AML-193 (cell line): ENCODE measurements around the gene AQP5.

ENCODE experiments used
- DNase-seq, 2 experiments: peaks; one replicate each; lab custom pipeline; 2025; lab: John Stamatoyannopoulos, UW

AQP5 gene

DNA sequence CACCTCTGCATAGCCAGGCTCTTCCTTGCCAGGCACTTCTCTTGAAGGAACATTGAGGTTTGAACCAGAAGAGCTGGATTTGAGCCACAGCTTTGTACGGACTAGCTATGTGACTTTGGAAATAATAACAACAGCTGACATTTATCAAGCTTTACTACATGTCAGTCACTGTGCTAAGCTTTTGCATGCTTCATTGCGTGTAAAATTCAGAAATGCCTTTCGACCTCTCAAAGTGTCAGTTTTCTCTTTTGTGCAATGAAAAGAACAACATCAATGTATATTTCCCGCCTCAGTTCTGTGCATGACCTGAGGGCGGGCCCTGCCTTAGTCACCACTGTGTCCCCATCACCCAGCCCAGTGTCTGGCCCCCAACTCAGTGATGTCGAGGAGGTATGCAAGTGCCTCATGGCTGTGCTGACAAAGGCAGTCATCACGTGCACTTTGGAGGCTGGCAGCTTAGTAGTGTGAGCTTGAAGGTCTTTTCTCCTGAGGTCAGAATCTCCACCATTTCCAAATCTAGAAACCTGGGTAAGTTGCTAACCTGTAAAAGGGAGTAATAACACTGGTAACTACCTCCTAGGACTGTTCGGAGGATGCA is 29.0 kb upstream of the AQP5 start:
- no peak for DNase-seq

DNA sequence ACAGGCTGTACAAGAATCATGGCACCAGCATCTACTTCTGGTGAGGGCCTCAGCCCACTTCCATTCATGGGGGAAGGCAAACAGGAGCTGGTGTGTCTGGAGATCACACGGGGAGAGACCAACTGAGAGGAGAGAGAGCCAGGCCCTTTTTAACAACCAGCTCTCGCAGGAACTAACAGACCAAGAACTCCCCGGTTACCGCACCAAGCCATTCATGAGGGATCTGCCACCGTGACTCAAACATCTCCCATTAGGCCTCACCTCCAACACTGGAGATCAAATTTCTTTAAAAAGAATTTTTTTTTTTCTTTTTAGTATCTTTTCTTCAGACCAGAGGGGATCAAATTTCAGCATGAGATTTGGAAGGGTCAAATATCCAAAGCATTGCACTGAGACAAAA is 27.9 kb upstream of the AQP5 start:
- no peak for DNase-seq

DNA sequence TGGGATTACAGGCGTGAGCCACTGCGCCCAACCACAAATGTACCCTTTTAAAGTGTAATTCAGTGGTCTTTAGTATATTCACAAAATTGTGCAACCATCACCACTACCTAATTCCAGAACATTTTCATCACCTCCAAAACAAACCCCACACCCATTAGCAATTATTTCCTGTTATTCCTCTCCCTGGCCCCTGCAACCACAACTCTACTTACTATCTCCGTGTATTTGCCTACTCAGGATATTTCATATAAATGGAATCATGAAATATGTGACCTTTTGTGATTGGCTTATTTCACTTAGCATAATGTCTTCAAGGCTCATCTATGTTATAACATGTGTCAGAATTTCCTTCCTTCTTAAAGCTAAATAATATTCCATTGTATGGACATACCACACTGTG is 27.2 kb upstream of the AQP5 start:
- no peak for DNase-seq

DNA sequence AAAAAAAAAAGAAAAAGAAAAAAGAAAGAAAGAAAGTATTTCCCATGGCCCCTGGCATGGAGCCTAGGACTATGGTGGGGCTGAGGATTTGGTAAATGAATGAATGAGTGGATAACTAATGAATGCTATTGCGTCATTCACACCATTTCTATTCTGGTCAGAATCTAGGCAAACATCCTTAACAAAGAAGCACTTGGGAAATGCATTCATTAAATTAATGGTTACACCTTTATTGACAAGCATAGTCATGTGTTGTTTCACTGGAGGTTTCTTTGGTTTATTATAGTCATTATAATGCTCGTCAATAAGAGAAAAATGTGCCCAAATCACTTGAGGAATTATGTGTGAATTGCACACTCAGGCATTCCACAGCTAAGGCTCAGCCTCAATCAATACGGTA is 24.7 kb upstream of the AQP5 start:
- DNase-seq = no peak

DNA sequence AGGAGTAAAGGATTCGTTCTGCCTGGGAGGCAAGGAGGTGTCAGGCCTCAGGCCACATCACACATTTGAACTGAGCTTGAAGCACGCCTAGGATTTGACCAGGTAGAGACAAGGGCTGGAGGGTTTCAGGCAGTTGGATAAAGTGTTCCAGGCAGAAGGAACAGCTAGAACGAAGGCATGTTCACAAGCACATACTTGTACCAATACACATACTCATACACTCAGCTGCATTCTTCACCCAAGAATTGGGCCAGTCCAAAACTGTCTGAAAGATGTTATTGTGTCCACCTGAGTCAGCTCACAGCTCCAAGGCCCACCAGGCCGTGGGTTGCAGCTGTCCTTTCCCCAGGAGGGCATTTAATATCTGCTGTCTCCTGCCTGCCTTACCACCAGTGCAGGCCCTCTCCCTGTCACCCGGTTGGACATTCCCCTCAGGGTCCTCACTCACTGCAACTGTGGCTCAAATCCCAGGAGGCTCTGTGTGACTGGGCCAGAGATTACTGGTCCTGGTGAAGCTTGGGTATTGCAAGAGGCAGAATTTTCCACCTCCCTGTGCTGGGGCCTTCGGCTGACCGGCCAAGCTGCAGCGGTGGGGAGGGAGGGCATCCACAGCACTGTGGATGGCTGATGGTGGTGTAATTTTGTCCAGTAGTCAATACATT is 23.9 kb upstream of the AQP5 start:
- no peak for DNase-seq

DNA sequence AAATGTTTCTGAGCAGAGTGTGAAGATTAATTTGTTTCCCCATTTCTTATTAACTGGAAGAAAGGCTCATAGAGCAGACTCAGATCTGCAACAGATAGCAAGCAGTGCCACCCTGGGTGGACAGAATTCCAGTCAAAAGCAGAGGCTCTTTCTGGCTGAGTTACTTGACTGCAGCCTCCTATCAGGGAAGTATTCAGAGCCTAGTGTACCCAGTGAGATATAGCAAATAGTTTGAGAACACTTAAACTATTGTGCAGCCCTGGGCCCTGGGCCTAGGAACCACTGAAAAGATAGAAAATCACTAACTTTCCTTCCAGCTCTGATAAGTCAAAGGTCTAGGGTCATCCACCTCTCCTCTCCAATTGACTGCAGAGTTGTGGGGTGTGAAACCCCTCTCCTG is 22.4 kb upstream of the AQP5 start:
- no peak for DNase-seq

DNA sequence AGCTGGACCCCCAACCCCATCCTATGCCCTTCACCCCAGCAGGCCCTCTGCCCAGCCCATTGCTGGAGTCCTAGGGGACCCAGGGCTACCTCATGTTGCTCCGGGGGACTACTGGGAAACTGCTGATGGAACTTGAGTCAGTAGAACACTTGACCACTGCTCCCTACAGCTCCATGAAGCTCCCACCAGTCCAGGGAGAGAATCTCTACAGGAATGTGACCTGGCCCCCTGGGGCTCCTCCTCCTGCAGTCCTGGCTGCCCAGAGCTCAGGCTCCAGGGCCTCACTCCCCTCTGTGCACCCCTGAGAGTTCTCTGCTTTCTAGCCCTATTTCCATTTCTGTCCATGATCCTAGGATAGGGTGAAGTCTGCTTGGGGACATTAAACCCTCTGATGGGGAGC is 22.0 kb upstream of the AQP5 start:
- DNase-seq = no peak

DNA sequence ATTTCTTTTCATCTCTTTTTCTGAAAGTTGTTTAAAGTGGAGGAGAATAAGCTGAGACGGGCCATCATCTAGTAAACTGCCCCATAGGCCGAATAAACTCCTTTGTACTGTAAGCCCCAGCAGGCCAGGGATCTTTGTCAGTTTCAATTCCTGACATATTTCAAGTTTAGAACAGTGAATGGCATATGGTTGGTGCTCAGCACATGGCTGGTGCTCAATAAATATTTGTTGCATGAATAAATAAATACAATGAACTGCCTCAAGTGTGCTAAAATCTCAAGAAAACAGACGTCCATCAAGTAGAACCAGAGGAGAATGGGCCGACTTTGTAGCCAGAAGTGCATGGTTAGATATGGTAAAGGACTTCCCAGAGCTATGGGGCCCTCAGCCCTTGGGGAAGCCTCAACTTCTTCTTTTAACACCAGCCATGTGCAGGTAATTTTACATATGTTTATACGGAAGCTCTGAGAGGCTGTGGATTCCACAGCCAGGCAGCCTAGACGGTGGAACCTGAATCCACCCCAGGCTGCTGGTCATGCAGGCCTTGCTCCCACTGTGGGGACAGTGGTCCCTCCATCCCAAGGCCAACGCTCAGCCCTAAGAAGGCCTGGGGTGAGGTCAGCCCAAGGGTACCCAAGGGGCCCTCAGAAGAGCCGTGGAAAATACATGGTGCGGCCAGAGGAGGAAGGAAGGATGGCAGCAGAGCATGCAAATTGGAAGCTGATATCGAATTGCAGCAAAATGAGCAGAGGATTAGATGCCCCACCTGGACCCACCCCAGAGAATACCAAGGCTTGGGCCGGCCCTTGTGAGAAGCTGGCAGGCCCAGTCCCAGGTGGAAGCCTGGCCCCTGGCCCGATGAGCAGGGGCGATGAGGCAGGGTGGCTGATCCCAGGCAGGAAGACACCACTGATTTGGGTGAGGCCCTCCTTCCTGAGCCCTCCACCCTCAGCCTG is 19.8 kb upstream of the AQP5 start:
- DNase-seq = no peak

DNA sequence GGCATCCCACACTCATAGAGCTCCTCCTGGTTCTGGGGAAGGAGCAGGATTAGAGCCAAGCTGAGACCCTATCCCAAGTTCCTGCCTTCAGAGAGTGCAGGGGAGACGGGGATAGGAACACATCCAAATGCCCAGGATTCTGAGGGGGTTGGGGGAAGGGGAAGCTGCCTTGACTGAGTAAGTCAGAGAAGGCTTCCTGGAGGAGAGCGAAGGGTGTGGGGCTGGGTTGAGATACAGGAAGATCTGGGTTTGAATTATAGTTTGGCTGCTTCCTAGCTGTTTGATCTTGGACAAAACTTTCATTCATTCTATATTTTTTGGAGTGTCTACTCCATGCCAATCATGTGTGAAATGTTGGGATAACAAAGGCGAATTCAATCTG is 19.2 kb upstream of the AQP5 start:
- no peak for DNase-seq

DNA sequence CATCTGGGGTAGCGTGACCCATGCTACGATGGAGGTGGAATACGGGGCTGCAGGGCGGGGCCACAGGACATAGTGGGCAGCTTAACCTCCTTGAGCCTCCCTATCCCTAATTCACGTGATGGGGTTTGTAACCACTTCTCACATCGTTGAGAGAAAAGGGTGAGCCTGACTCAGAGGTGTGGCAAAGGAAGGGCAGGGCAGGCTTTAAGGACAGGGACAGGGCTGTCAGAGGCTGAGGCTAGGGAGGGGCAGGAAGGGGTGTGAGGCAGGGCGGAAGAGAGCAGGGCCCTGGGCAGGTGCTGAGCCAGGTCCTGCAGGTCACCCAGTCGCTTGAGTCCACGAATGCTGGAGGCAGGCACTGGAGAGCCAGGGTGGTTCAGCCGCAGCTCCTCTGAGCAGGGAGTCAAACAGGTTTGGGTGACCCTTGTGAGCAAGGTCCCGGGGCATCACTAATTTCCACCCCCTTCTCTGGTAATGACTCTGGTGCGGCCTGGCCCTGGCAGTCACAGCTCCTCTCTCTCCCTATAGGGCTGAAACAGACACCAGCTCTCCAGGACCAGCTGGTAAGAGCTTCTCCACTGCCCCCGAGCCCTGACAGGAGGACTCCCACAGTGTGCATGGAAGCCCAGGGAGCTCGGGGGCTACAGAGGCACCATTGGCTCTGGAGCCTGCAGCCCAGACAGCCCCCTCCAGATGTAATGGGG is 18.6 kb upstream of the AQP5 start:
- DNase-seq = no peak

DNA sequence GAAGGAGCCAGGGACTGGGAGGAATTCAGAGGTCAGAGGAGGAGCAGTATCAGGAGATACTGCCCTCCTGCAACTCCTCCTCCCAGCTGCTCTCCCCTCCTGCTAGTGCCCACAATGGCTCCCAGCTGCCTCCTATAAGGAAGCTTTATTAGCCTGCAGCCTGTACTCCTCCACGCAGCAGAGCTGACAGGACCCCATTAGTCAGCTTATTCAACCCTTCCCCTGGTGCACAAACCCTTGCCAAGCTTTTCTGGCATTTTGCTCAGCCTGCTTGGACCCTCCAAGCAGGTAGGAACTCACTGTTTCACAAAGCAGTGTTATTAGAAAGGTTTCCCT is 18.1 kb upstream of the AQP5 start:
- no peak for DNase-seq

DNA sequence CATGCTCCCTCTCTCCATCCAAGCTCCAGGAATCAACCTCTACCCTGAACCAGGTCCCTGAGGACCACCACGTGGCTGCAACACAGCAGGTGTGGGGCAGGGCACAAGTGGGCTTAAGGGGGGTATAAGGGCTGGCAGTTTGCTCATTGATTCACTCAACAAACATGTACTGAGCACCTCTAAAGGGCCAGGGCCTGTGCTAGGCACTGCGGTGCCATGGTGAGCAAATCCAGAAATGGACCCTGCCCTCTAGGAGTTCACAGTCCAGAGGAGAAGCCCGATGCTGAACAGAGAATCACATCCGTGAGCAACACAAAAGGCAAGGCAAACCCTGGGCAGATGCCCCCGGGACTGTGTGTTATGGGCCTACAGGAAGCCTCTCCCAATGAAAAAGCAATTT is 17.6 kb upstream of the AQP5 start:
- no peak for DNase-seq

DNA sequence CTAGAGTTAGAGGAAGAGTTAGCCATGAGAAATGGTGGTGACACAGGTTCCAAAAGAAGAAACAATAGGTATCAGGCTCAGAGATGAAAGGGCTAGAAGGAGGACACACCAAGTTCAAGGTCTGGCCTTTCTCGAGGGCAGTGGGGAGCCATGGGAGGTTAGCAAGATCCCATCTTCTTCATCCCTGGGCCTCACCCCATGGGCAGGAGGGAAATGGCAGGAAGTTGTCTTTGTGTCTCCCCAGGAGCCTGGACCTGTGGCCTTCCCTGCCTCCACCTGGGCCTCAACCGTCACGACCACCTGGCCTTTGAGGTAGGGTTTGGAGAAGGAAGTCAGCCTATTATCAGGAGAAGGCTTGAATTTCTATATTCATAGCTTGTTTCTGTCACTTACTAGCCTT is 17.0 kb upstream of the AQP5 start:
- no peak for DNase-seq

DNA sequence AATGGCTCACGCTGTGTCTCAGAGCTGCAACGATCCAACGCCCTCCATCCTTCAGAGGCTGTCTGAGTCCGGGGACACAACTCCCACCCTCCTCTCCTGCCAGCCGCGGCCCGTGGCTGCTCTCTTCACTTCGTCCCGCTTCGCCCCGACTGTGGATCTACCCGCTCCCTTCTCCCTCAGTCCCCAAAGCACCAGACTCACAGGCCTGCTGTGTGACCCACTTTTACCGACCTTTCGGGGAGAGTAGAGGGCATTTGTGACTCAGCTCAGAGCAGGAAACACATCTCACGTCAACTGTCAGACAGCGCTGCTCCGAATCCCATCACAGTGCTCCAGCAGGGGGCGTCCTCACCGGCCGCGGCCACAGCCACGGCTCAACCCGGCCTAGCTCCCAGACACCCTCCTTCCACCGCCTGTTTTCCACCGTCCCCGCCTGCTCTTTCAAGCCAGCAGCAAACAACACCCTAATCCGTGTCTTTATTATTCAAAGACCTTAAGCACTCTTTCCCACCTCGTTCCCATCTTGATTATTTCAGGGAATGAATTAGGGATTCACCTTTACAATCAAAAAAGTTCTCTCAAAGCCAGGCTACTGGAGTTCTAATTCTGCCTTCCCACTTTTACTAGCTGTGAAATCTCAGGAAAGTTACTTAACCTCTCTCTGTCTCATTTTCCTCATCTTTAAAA is 16.1 kb upstream of the AQP5 start:
- DNase-seq = peak; percentile 56 to 69

DNA sequence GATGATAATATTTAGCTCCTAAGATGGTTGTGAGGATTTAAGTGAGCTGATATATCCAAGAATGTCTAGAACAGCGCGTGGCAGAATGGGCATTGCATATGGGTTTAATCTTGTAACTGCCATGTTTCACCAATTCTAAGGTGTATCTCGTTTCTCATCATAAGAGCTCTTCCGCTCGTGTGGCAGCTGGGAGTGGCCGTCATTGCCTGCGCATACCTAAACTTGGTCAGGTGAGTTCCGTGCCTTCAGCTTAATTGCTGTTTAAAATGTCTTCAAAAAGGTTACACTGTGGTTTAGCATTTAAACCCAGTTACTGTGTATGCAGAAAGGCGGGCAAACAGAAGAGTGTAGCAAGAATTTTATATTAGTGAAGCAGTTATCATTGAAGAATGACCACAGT is 15.6 kb upstream of the AQP5 start:
- no peak for DNase-seq

DNA sequence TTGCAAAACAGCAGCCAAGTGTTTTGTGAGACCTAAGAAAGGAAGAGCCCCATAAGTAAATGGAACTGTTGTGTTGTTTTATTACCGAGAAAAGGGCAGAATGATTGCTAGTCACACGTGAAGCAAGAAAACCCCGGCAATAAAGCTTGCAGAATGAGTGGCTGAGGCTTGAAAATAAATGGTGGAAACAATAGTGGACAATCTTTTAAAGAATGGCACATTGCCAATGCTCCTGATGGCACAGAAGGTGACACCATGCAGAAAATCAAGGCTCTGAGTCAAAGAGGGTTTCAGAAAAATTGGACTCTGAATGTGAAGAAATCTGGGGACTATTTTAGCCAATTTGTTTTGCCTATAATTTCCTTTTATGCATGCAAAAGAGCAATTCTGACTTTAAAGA is 15.2 kb upstream of the AQP5 start:
- DNase-seq = no peak

DNA sequence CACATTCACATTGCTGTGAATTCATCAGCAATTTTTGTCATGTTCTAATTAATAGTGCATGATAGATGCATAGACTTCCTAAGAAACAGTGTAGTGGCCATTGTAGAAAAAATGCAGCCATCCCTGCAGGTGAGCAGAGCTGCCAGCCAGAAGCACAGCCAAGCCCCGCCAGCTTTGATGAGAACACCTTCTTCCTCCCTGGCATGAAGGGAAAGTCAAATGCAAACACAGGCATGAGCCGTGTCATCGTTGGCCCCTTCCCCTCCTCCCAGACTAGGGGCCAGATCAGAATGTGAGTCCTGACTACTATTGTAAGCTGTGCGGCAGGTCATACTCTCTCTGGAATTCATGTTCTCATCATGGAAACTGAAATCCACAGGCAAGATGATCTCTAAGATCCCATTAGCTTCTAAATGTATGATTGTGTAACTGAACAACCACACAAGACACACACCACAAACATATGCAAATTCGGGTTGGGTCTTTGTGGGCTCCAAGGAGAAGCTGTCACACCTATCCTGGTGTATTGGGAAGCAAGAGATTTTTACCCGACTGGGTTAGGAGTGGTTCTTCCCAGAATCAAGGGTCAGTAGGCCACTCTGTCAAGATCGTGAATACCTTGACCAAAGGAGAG is 14.0 kb upstream of the AQP5 start:
- no peak for DNase-seq

DNA sequence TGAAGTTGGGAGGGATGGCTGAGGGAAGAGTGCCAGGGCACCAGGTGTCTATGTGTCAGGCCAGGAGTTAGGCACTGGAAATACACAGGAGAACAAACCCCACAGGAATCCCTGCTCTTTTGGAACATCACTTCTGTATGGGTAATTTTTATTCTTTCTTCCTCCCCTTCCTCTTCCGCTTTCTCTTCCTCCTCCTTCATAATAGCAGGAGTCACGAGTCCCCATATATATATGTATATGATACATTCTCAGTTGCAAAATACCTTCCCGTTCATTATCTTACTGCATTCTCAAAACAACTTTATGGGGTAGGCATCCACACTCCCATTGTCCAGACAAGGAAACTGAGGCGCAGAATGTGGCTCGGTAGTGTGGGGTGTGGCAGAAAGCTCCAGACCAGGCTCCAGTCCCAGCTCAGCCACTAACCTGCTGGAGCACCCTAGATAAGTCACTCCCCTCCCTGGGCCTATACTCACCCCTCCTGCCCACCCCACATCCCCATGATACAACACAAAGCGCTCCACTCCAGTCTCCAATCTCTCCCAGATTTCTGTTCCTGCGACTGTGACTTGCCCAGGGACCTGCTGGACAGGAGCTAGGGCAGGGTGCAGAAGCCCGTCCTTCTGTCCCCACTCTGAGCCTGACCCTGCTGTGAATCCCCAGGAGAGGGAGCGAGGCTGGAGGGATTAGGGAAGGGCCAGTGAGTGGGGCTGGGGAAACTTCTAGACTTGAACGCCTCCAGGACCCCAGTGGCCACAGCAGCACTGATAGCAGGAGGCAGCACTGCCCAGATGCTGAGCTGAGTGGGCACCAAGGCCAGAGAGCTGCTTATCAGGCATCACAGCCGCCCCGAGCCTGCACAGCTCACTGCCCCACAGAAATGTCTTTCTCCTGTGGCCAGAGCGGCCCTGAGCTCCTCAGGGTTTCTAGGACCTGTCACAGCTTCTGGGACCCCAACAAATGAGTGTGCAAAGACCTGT is 12.5 kb upstream of the AQP5 start:
- no peak for DNase-seq

DNA sequence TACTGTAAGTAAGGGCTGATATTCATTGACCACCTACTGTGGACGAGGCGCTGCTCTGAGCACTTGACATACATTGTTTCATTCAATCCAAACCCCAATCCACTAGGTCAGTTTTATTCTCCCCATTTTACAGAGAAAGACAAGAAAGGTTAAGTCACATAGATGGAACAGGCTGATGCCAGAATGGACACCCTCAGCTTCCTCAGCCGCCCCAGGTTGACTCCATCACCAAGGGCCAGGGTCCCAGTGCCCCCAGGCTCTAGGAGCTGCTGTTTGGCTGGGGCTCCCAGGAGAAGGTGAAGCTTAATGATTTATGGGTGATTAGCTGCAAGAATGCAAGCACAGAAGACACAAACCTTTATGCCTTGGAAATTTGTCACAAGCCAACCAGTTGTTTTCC is 11.8 kb upstream of the AQP5 start:
- no peak for DNase-seq
